Right atrium auricular region (tissue), 2 donors: ENCODE data around the gene IL17RB. TPM values are rescaled to one million over a fixed set of nuclear protein-coding genes. Genes with fewer than 3 reads are reported as not detected.

Experiments
- DNase-seq: peaks from one replicate; pipeline ENCODE4 v3.0.0-alpha.2; 2019; ENCODE audit warnings: low spot score
- H3K27ac ChIP-seq, 2 donors: fragments of 200-600 bp; sonication (generic); 1 replicate in 1 of 2; 2 replicates in 1 of 2; pipeline ENCODE4 v1.5.1; 2016 to 2019
- H3K27me3 ChIP-seq, 2 donors: fragments of 200-600 bp; sonication (generic); one replicate each; pipeline versions ENCODE4 v1.5.1 to v1.6.0; 2017 to 2019
- H3K36me3 ChIP-seq: fragments of 200-600 bp; sonication (generic); one replicate; pipeline ENCODE4 v1.5.1; 2016
- H3K4me1 ChIP-seq, 2 donors: fragments of 200-600 bp; sonication (generic); one replicate each; pipeline versions ENCODE4 v1.5.1 to v1.6.0; 2017 to 2019
- H3K4me3 ChIP-seq, 2 donors: fragments of 200-600 bp; sonication (generic); 1 replicate in 1 of 2; 2 replicates in 1 of 2; pipeline ENCODE4 v1.5.1; 2017 to 2019; ENCODE audit warnings: mild to moderate bottlenecking in 1 of 2, moderate library complexity in 1 of 2
- H3K9me3 ChIP-seq, 2 donors: fragments of 200-600 bp; sonication (generic); one replicate each; pipeline ENCODE4 v1.5.1; 2019
- total RNA-seq, 2 donors: library from RNA; depleted of rRNA; stranded (reverse); fragments of >200 nt; gene quantifications; one replicate each; pipeline ENCODE4 v1.1.0, GENCODE V29; 2016
- TF ChIP-seq, protein P1 (sequence below), 2 donors: fragments of 200-600 bp; sonication (generic); IDR thresholded peaks; one replicate each; pipeline ENCODE4 v1.5.1; 2019; ENCODE audit warnings: antibody characterized with exemption in 2 of 2

The IL17RB gene
- total RNA-seq, 2 donors from 2014 or later: 0.83 to 1.1 TPM

DNA sequence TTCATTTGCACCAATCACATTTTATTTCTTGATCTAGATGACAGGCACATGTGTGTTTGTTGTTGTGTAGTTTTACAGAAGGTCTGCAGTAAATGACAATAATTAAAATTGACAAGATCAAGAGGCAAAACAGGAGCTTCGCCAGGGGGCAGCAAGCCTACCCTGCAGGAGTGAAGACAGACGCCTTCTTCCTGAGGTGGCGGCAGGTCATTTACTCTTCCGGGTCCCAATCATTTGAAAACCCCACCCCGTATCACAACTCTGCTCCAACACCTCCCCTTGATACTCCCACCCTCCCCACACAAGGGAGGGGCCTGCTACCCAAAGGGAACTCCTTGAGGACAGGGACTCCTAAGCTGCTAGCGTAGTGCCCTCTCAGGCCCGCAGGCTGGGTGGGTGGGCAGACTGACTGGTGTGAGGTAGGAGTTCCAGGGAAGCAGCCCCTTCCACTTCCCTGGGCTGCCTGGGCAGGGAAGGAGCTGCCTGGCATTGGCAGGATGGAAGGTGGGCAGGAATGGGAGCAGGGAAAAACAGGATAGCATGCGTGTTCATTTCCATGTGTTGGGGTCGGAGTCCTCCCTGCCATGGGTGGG, 13.2 kb upstream of the IL17RB start:
- DNase-seq: no peak
- Histone ChIP-seq H3K4me1 (no peaks in the 10 kb centered on the region), H3K9me3 (no peaks in the 10 kb centered on the region), H3K36me3 (no peaks in the 10 kb centered on the region), H3K27ac (no peak overlapping the region), H3K4me3 (no peak overlapping the region), H3K27me3 (no peaks in the 10 kb centered on the region)
- TF ChIP-seq, protein P1, sequence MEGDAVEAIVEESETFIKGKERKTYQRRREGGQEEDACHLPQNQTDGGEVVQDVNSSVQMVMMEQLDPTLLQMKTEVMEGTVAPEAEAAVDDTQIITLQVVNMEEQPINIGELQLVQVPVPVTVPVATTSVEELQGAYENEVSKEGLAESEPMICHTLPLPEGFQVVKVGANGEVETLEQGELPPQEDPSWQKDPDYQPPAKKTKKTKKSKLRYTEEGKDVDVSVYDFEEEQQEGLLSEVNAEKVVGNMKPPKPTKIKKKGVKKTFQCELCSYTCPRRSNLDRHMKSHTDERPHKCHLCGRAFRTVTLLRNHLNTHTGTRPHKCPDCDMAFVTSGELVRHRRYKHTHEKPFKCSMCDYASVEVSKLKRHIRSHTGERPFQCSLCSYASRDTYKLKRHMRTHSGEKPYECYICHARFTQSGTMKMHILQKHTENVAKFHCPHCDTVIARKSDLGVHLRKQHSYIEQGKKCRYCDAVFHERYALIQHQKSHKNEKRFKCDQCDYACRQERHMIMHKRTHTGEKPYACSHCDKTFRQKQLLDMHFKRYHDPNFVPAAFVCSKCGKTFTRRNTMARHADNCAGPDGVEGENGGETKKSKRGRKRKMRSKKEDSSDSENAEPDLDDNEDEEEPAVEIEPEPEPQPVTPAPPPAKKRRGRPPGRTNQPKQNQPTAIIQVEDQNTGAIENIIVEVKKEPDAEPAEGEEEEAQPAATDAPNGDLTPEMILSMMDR (IDR thresholded peaks at IDR 0.05): no peak

DNA sequence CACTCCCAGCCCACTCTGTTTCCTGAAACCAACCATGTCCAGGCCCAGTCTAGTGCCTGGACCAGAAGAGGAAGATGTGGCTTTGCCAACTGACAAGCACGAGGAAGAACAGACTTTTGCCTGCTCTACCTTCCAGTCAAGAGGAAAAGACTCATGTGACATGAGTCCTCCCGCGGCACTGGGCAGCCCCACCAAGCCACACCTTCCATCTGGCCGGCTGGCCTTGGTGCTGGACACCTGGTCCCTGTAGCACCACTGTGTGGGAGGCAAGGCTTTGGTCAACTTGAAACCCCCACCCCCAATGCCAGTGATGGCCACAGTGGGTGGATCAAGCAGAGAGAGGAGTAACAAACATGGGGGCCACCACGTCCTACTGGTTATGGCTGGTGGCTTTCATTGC, 12.7 kb upstream of the IL17RB start:
- H3K4me3 ChIP-seq: no peak overlapping the region
- TF ChIP-seq, protein P1 (IDR thresholded peaks at IDR 0.05): no peak
- H3K4me1 ChIP-seq: no peaks in the 10 kb centered on the region
- H3K36me3 ChIP-seq: no peaks in the 10 kb centered on the region
- H3K27me3 ChIP-seq: no peaks in the 10 kb centered on the region
- no peaks in the 10 kb centered on the region for H3K9me3 ChIP-seq
- H3K27ac ChIP-seq: no peak overlapping the region
- no peak for DNase-seq

GRCh38 chr3:53834429-53835095, 11.8 kb upstream of the IL17RB start:
- H3K4me1 ChIP-seq: no peaks in the 10 kb centered on the region
- DNase-seq: no peak
- TF ChIP-seq, protein P1 (IDR thresholded peaks at IDR 0.05): no peak

GRCh38 chr3:53835257-53835656, 11.1 kb upstream of the IL17RB start:
- Histone ChIP-seq H3K9me3 (no peaks in the 10 kb centered on the region), H3K27me3 (no peaks in the 10 kb centered on the region), H3K4me3 (no peak overlapping the region), H3K4me1 (no peaks in the 10 kb centered on the region), H3K27ac (no peak overlapping the region), H3K36me3 (no peaks in the 10 kb centered on the region)
- no peak for DNase-seq
- TF ChIP-seq, protein P1 (IDR thresholded peaks at IDR 0.05): no peak

More at GRCh38 chr3:53834429-53835095, 11.8 kb upstream of the IL17RB start:
- H3K9me3 ChIP-seq: no peaks in the 10 kb centered on the region
- H3K27me3 ChIP-seq: no peaks in the 10 kb centered on the region
- no peaks in the 10 kb centered on the region for H3K36me3 ChIP-seq
- no peak overlapping the region for H3K4me3 ChIP-seq
- no peak overlapping the region for H3K27ac ChIP-seq

- Histone ChIP-seq H3K4me3 (no peak overlapping the region), H3K36me3 (no peaks in the 10 kb centered on the region), H3K4me1 (no peaks in the 10 kb centered on the region), H3K27ac (no peak overlapping the region), H3K9me3 (no peaks in the 10 kb centered on the region), H3K27me3 (no peaks in the 10 kb centered on the region)
- TF ChIP-seq, protein P1 (IDR thresholded peaks at IDR 0.05): no peak
- no peak for DNase-seq
Observed at GRCh38 chr3:53836084-53836872, 10.1 kb upstream of the IL17RB start.
